Measurements from ENCODE around the gene SYTL3. TPM values are rescaled to one million over a fixed set of nuclear protein-coding genes. Genes with fewer than 3 reads are reported as not detected.

The SYTL3 gene
- total and polyA plus RNA-seq, 2 experiments from 2014 or later: 9.9 to 11.4 TPM

DNA sequence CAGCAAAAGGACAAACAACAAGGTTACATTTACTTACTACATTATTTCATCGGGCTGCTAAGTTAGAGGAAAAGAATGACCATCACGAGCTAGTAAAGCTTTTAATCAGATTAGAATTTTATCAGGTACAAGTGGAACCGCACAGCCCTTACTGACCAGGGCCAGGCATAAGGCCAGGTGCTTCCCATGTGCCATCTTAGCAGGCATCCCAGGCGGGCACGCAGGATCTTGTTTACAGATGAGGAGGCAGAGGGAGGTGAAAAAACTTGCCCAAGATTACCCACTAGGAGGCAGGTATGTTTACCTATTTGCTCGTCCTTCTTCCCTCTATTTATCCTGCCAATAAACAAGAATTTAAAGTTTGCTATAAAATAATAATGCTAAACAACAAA lies 158.6 kb downstream of the SYTL3 start:
- TF ChIP-seq CTCF (IDR thresholded peaks at IDR 0.05; ENCODE audit: low read depth, low read length): no peak

GRCh38 chr6:158808941-158809678 lies 159.3 kb downstream of the SYTL3 start:
- Histone ChIP-seq H3K27ac (peak overlapping the region; percentile 24), H3K4me3 (no peak overlapping the region), H3K9me3 (ENCODE audit: low read depth) (no peaks in the 10 kb centered on the region), H3K27me3 (no peaks in the 10 kb centered on the region), H3K36me3 (peaks cover 5% of the 10 kb centered on the region), H3K4me1 (ENCODE audit: low read depth) (peaks cover 49% of the 10 kb centered on the region)
- no peak for TF ChIP-seq CTCF (IDR thresholded peaks at IDR 0.05; ENCODE audit: low read depth, low read length)
- no peak for DNase-seq (ENCODE audit: low read depth in 1 of 2, low spot score in 1 of 2)

More for the DNA sequence above, 158.6 kb downstream of the SYTL3 start:
- no peaks in the 10 kb centered on the region for H3K9me3 ChIP-seq (ENCODE audit: low read depth)
- peaks cover 48% of the 10 kb centered on the region for H3K4me1 ChIP-seq (ENCODE audit: low read depth)
- no peak overlapping the region for H3K4me3 ChIP-seq
- peak overlapping the region; percentile 24 for H3K27ac ChIP-seq
- no peaks in the 10 kb centered on the region for H3K27me3 ChIP-seq
- H3K36me3 ChIP-seq: no peaks in the 10 kb centered on the region
- DNase-seq (ENCODE audit: low read depth in 1 of 2, low spot score in 1 of 2): no peak

DNA sequence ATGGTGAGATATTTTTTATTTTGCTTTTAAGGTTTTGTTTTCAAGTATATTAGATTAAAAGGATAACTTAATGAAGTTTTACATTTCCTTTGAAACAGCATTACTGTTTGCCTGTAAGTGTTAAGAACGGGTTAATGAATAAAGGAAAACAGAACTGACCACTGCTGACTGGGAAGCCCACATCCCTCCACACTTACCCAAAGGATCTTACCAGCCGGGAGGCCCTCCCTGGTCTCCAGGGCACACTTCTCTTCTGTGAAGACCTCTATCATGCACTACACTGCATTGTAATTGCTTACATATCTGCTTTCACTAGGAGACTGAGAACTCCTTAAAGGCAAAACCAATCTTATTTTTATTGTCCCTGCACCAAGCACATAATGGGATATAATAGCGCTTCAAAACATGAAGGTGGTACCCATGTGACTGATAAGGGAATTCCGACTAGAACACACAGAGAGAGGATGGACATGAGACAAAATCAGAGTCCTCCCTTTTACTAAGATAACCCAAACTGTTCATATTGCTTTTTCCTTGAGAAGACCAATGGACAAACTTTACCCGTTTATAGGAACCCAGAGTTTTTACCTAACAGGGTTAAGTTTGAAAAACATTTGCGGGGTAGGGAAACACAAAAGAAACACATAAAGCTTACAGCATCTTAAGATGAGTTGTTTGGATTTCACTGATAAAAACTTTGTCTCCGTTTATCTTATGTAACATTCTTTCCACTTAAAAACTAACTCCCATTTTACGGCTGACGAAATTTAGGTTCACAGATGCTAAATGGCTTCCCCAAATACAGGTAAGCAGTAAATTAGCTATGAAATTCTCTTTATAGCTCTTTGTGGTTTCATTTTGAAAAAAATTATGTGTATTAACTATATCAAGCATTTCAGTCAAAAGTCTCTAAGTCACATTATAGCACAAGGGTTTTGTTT lies 160.6 kb downstream of the SYTL3 start:
- TF ChIP-seq CTCF (IDR thresholded peaks at IDR 0.05; ENCODE audit: low read depth, low read length): no peak
- no peak for DNase-seq (ENCODE audit: low read depth in 1 of 2, low spot score in 1 of 2)
- no peak overlapping the region for H3K4me3 ChIP-seq
- peaks cover 5% of the 10 kb centered on the region for H3K36me3 ChIP-seq
- H3K9me3 ChIP-seq (ENCODE audit: low read depth): no peaks in the 10 kb centered on the region
- H3K27ac ChIP-seq: no peak overlapping the region
- no peaks in the 10 kb centered on the region for H3K27me3 ChIP-seq
- peaks cover 57% of the 10 kb centered on the region for H3K4me1 ChIP-seq (ENCODE audit: low read depth)

DNA sequence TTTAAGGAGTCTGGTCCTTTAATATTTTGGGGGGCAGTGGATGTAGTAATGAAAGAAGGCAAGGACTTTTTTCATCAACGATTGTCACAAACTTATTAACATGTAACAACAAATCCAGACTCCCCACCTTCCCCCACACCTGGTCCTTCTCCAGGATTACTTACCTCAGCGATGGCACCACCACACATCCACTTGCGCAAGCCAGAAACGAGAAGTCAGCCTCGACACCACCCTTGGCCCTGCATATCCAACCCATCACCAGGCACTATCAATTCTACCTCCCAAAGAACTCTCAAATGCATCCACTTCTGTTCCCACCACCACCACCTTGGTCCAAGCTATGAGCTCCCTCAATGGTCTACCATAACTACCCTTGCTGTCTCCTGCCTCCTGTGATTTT lies 162.8 kb downstream of the SYTL3 start:
- DNase-seq (ENCODE audit: low read depth in 1 of 2, low spot score in 1 of 2): no peak
- H3K4me3 ChIP-seq: no peak overlapping the region
- no peak for TF ChIP-seq CTCF (IDR thresholded peaks at IDR 0.05; ENCODE audit: low read depth, low read length)
- H3K4me1 ChIP-seq (ENCODE audit: low read depth): peaks cover 62% of the 10 kb centered on the region
- peaks cover 5% of the 10 kb centered on the region for H3K36me3 ChIP-seq
- H3K27me3 ChIP-seq: no peaks in the 10 kb centered on the region
- H3K9me3 ChIP-seq (ENCODE audit: low read depth): no peaks in the 10 kb centered on the region
- no peak overlapping the region for H3K27ac ChIP-seq

- no peak for TF ChIP-seq CTCF (IDR thresholded peaks at IDR 0.05; ENCODE audit: low read depth, low read length)
- no peaks in the 10 kb centered on the region for H3K9me3 ChIP-seq (ENCODE audit: low read depth)
- H3K27ac ChIP-seq: no peak overlapping the region
- H3K4me3 ChIP-seq: no peak overlapping the region
- H3K27me3 ChIP-seq: no peaks in the 10 kb centered on the region
- no peak for DNase-seq (ENCODE audit: low read depth in 1 of 2, low spot score in 1 of 2)
- H3K36me3 ChIP-seq: peaks cover 5% of the 10 kb centered on the region
- H3K4me1 ChIP-seq (ENCODE audit: low read depth): peaks cover 60% of the 10 kb centered on the region
Observed at GRCh38 chr6:158813032-158813431, 163.2 kb downstream of the SYTL3 start.

Other genes starting within 250 kb of the SYTL3 start
- gene TMEM181, start 90.0 kb upstream of the SYTL3 start, total RNA-seq: 18.5 and 21.0 TPM in 2 replicates
- gene TMEM181, start 90.0 kb upstream of the SYTL3 start, polyA plus RNA-seq: 17.9 and 25.0 TPM in 2 replicates
- 86.5 and 102 TPM in 2 replicates for gene DYNLT1, start 5.3 kb upstream of the SYTL3 start, total RNA-seq
- 423 and 459 TPM in 2 replicates for gene DYNLT1, start 5.3 kb upstream of the SYTL3 start, polyA plus RNA-seq
- 356 and 401 TPM in 2 replicates for gene EZR, start 169.3 kb downstream of the SYTL3 start, total RNA-seq
- gene EZR, start 169.3 kb downstream of the SYTL3 start, polyA plus RNA-seq: 375 and 448 TPM in 2 replicates